T-helper 2 cell (primary cell): ENCODE results near the gene TDRD7.
"Not testable (repeated sequence)": the region's sequence is repeated elsewhere in the genome, so short reads cannot be mapped to it uniquely, and the experiment has no call there.

Source experiments
- DNase-seq, 5 experiments: peaks; one replicate each; pipeline versions ENCODE4 v3.0.0 to v3.0.0-alpha.2; 2012 to 2022

The TDRD7 gene

DNA sequence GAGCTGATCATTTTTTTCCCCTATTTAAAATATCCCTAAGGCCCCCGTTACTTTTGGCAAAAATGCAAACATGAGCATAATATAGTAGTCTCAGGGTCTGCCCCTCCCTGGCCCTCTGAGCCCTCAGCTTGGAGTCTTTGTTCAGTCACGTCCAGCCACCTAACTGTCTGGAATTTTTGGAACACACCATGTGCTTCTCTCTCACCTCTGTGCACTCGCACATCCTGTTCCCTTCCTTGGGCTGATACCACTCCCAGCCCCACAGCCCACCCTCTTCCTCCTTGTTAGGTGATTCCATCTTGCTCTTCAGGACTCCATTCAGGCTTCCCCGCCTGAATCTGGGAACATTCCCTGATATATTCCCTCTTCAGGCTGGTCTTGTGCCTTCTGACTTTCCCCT, 16.0 kb downstream of the TDRD7 start:
- DNase-seq = no peak

- no peak for DNase-seq
Observed at GRCh38 chr9:97430316-97431043, 18.6 kb downstream of the TDRD7 start.

DNA sequence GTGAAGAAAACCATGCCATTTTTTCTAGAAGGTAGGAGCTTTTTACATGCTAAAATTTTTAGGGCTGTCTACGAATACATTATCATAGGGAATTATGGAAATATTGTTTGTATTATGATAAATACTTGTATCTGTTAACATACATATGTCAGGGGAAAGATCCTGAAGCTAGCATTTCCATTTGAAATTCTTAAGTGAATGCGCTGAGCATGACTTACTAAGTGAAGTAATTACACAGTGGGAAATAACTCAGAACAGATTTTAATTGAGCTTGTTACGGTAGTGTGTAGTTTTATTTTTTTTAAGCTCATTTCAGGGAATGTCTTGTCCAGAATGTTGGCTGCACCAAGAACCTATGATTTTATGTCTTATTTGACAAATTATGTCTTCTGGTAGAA, 19.1 kb downstream of the TDRD7 start:
- DNase-seq = no peak

GRCh38 chr9:97431549-97432143, 19.8 kb downstream of the TDRD7 start:
- DNase-seq = peak in 1 of 5 experiments; percentile 43

DNA sequence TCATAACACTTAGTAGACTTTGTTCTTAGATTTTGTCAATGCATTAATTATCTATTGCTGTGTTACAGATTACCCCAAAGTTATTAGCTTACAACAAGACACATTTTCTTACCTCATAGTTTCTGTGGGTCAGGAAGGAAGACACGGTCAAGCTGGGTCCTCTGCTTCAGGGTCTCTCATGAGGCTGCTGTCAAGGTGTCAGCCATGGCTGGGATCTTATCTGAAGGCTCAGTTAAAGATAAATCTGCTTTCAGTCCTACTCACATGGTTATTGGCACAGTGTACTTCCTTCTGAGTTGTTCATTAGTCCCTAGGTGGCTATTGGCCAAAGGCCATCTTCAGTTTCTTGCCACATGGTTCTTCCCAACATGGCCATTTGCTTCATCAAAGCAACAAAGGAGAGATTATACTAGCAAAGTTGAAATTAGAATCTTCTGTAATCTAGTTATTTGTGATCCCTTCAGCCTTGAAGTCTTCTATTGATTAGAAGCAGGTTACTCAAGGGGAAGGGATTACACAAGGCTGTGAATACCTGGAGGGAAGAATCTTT, 25.2 kb downstream of the TDRD7 start:
- DNase-seq = no peak

DNA sequence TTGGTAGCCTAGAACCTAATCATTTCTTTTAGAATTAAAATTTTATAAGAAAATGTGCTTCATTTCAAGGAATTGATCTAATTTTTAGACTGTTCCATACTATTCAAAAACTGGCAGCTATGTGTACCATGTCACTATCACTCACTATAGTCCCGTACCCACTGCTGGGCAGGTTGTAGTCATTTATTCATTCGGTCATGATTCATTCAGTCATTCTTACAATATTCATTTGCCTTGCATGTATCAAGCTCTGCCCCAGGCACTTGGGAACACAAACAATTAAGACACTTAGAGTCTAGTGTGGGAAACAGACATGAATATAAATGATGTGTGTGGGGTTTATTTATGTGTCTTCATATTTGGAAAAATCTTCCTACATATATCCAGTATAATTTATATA, 26.4 kb downstream of the TDRD7 start:
- no peak for DNase-seq

- no peak for DNase-seq
Observed at GRCh38 chr9:97438666-97439065, 26.8 kb downstream of the TDRD7 start.

GRCh38 chr9:97440160-97440559, 28.3 kb downstream of the TDRD7 start:
- DNase-seq = no peak

DNA sequence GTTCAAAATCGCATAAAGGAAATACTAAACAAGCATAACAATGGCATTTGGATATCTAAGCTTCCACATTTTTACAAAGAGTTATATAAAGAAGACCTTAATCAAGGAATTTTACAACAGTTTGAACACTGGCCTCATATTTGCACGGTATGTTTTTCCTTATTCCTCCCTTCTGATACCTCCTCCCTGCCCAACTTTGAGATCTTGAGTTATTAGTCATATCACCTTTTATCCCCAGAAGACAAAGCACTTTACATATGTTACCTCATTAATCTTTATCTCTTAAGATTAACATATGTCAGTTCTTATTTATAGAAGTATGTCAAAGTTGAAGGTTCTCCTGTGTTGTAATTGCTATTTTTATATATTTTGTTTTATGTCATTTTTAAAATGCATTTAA, 29.8 kb downstream of the TDRD7 start:
- DNase-seq = no peak

DNA sequence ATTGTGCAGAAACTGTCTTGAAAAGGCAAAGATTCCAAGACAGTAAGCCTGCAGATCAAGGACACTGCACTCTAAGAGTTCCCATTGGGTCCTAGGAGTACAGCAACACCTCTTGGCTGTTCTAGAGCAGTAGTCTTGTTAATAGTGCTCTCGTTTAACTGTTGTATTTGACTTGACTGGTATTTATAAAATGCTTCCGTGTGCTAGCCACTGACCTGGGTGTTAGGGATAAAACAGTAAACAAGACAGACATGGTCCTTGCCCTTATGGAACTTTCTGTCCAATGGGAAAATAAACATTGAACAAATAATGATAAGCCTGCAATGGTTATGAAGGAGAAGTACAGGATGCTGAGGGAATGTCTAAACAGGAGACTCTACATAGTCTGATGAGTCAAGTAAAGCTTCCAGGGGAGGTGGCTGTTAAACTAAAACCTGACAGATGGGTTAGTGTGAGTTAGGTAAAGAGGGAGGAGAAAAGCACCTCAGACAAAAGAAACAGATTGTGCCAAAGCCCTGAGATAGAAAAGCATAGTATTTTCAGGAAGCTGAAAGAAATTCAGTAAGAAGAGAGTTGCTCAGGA, 33.3 kb downstream of the TDRD7 start:
- DNase-seq = no peak

DNA sequence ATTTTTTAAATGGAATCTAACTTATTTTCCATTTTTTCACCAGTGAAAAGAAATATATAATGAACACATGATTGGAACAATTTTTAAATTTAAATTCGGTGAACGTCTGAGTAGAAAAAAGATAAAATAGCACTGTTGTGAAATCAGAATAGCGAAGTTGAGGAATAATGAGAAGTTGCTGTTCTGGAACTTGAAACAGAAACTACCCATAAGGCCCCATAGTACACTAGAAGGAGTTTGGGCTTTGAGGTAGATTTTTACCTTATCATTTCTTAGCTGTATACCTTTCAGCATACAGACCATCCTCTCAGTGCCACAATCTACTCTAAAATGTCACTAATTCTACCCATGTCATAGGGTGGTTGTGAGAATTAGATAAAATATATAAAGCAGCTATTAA, 35.1 kb downstream of the TDRD7 start:
- DNase-seq = no peak

DNA sequence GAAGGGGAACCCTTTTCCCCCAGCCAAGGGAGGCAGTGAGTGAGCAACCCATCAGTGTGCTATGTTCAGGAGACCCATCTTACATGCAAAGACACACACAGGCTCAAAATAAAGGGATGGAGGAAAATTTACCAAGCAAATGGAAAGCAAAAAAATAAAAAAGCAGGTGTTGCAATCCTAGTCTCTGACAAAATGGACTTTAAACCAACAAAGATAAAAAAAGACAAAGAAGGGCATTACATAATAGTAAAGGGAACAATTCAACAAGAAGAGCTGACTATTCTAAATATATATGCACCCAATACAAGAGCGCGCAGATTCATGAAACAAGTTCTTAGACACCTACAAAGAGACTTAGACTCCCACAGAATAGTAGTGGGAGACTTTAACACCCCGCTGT, 41.7 kb downstream of the TDRD7 start:
- DNase-seq = not testable (repeated sequence)

DNA sequence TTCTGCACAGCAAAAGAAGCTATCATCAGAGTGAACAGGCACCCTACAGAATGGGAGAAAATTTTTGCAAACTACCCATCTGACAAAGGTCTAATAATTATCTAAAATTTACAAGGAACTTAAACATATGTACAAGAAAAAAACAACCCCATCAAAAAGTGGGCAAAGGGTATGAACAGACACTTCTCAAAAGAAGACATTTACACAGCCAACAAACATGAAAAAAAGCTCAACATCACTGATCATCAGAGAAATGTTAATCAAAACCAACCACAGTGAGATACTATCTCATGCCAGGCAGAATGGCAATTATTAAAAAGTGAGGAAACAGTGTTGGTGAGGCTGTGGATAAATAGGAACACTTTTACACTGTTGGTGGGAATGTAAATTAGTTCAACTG, 44.9 kb downstream of the TDRD7 start:
- not testable (repeated sequence) for DNase-seq

DNA sequence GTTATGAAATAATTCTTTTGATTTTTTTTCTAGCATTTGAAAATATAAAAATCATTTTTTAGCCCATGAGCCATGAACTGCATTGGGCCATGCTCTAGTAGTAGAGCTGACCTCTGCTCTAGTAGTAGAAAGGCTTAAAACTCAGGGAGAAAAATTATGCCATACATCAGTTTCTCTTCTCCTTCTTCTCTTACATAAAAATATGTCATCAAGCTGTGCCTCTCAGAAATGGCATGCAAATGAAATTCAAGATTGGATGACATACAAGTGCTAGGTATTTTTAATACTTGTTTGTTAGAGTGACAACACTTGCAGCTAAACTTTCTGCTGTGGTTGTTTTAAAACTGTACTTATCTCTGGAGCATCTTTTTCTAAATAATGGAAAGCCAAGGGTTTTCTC, 47.4 kb downstream of the TDRD7 start:
- DNase-seq = no peak

DNA sequence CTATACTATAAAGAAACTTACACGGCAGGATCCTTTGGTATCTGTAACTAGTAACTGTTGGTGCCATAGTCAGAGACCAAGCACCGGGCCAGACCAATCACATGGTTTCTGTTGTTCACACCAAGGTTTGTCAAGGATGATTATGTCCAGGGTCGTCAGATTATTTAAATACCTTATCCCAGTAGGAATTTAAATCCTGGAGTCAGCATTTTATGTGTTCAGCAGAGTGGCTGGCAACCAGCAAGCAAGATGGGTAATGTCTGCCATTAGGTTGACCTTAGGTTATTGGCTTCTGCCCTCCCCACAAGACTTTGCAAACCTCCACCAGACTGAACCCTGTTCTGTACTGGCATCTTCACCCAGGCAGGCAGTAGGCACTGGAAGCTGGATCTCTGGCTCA, 50.3 kb downstream of the TDRD7 start:
- no peak for DNase-seq

DNA sequence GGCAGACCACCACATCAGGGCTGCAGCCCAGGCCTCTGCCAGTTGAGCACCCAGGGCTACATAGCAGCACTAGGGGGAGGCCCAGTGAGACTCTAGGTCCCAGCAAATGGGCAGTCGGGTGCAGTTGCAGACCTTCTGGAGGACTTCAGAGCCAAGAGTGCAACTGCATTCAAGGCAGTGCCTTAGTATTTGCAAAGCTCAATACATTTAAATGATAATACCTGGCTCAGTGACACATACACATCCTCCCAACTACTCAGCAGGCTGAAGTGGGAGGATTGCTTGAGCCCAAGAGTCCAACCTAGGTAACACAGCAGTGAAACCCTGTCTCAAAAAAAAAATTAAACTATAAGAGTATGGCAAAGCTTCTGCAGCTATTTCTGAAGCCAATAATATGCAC, 51.0 kb downstream of the TDRD7 start:
- no peak for DNase-seq

DNA sequence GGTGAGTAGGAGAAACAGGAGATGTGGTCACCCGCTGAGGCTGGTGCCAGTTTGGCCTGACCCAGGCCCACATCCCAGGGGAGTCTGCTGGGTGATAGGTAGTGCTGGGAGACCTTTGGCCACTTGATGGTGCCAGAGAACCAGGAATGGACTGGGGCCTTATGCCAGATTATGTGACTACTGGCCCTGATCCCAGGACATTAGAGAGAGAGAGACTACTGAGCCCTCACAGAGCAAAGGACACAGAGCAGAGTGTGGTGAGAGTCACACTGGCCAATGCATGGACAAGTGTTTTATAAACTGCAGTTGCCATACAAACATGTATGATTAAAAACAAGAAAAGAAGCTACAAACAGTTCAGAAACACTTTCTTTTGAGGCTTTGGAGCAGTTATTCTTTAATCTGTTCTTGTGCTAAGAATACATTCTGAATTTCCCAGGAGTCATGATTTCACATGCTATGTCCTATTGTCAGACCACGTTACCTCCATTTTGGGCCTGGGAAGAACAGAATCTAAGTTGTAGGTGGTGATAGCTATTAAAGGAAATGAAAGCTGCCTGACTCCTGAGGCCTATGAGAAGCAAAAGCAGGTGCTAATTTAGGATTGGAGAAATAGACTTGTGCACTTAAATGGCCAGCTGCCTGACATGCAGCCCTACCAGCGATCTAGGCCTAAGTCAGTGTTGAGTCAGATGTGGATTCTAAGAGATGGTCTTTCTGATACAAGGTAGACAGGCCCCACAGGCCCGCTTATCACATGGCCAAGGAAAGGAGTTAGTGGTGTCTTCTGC, 57.0 kb downstream of the TDRD7 start:
- peak in 2 of 5 experiments; percentile 1 to 56 for DNase-seq

- peak in 1 of 5 experiments; percentile 5 for DNase-seq
Observed at GRCh38 chr9:97470076-97470475, 58.2 kb downstream of the TDRD7 start.

GRCh38 chr9:97473717-97474116, 61.8 kb downstream of the TDRD7 start:
- DNase-seq = no peak

DNA sequence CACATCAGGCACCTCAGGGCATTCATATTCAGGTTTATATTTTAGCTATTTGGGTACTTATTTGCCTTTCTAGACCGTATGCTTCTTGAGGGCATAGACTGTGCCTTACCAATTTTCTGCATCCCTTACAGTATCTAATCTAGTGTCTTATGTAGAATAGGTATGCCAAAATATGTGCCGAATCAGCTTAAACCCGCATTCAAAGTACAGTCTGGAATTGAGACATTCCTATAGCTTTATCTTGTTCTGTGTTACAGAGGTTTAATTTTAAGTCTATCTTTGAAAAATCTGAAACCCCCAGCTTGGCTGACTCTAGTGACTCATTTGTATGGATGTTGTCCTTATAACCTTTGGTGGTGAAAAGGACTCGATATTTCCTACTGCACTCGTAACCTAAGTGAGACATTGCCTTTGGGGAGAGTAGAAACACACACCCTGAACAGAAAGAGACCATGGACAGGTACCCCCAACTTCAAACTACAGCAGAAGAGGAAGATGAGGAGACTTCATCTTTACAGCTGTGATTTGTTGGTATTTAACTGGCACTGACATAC, 62.6 kb downstream of the TDRD7 start:
- no peak for DNase-seq

GRCh38 chr9:97475059-97475458, 63.2 kb downstream of the TDRD7 start:
- no peak for DNase-seq

DNA sequence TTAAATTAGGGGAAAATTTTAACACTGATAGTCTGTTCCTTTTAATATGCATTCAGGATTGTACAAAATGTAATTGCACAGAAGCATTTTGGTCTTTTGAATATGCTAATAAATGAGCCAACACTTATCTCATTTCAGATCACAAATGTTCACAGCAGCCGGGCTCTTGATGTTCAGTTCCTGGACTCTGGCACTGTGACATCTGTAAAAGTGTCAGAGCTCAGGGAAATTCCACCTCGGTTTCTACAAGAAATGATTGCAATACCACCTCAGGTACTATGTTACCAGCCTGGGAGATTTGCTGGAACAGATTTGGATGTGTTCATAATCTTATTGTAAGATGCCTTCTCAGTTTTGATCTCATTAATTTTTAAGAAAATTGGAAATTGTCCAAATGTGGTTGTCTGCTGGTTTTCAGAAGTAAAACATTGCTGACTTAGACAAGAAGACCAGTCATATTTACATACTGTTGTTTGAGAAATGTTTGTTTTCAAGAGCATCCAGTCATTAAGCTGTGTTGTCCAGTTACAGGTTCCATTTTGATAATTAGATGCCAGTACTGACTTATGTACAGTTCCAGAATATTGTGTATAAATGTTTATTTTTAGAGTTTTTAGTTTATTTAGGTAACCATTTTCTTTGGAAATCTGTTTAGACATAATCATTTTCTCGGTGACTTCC, 66.5 kb downstream of the TDRD7 start:
- no peak for DNase-seq
